ENCODE data around the gene VEZT. TPM values are rescaled to one million over a fixed set of nuclear protein-coding genes. Genes with fewer than 3 reads are reported as not detected.

The VEZT gene
- total and polyA plus RNA-seq, 10 of the 15 experiments (the other 5 are each of a cell fraction or from before 2014, with no cell fraction given) = 32.8 to 134 (median 66.2) TPM

DNA sequence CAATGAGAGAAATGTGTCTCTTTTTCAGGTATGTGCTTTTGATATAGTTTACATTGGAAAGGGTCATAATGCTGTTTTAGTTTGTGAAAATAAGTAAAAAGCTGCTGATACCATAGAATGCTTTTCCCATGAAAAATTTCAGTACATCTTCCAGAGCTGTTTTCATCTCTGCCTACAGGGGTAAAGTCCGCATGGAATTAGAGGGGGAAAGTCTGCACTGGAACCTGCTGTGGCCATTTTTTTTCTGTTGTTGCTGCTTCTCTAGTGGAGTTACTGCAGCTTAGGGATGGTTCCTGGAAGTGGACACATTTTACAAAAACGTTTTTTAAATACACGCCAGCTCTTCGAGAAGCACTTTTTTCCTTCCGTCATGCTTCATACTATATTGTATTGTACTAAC is 81.3 kb downstream of the VEZT start (continued):
- no peak for TF ChIP-seq BCLAF1 (IDR thresholded peaks at IDR 0.05)
- TF ChIP-seq SMC3 (IDR thresholded peaks at IDR 0.05; ENCODE audit: borderline replicate concordance, low read length) = no peak
- TF ChIP-seq BRCA1 (IDR thresholded peaks at IDR 0.05; ENCODE audit: low read depth, low read length) = no peak
- no peak for TF ChIP-seq BCL11A (IDR thresholded peaks at IDR 0.05; ENCODE audit: low read depth, low read length)
- TF ChIP-seq SKIL (IDR thresholded peaks at IDR 0.05; ENCODE audit: low read depth, poor library complexity, severe bottlenecking) = no peak
- TF ChIP-seq POLR2AphosphoS2 (IDR thresholded peaks at IDR 0.05; ENCODE audit: low read depth, low read length) = no peak
- no peak for TF ChIP-seq FOS (IDR thresholded peaks at IDR 0.05; ENCODE audit: borderline replicate concordance, extremely low read depth, insufficient read length)
- TF ChIP-seq TCF12 (IDR thresholded peaks at IDR 0.05; ENCODE audit: low read depth, low read length) = no peak
- no peak for TF ChIP-seq ZBED1 (IDR thresholded peaks at IDR 0.05; ENCODE audit: borderline replicate concordance)
